Left ventricle myocardium inferior (tissue), 1 donor: ENCODE results near the gene MCL1. TPM values are rescaled to one million over a fixed set of nuclear protein-coding genes. Genes with fewer than 3 reads are reported as not detected.

Source experiments
- DNase-seq: peaks from one replicate; pipeline ENCODE4 v3.0.0-alpha.2; 2020
- H3K27ac ChIP-seq: fragments of 200-600 bp; replicated peaks from 2 replicates; pipeline ENCODE4 v1.8.0; 2021
- H3K27me3 ChIP-seq: fragments of 200-600 bp; 2 replicates; pipeline ENCODE4 v1.8.0; 2021; ENCODE audit warnings: low read depth
- H3K36me3 ChIP-seq: fragments of 200-600 bp; 2 replicates; pipeline ENCODE4 v1.8.0; 2021
- H3K4me1 ChIP-seq: fragments of 200-600 bp; 2 replicates; pipeline ENCODE4 v1.8.0; 2021
- H3K4me3 ChIP-seq: fragments of 200-600 bp; 2 replicates; pipeline ENCODE4 v1.8.0; 2021; ENCODE audit warnings: mild to moderate bottlenecking, moderate library complexity
- H3K9me3 ChIP-seq: fragments of 200-600 bp; replicated peaks from 2 replicates; pipeline ENCODE4 v1.8.0; 2021
- CTCF ChIP-seq: fragments of 200-600 bp; IDR thresholded peaks from 2 replicates; pipeline ENCODE4 v1.8.0; 2021; ENCODE audit warnings: antibody characterized with exemption, mild to moderate bottlenecking, borderline replicate concordance
- intact Hi-C: fragments of 100-400 bp; cut with micrococcal nuclease; formaldehyde crosslinking; loops from one replicate; pipeline ENCODE4 v1.11.0; 2022
- total RNA-seq: library from RNA; stranded (reverse); fragmentation: NEBNext Ultra II Directional; extraction: Animal tissue kit (Norgen Biotek cat#: 25700); gene quantifications from one replicate; pipeline ENCODE4 v1.2.1, GENCODE V29; 2021
- donor health status: DM: no; HTN: yes; CAD: no; lungs with severe emphysema.

The MCL1 gene
- total RNA-seq, 1 donor from 2014 or later = 97.0 TPM

- Histone ChIP-seq H3K9me3 (no peaks in the 10 kb centered on the region), H3K36me3 (peaks cover 20% of the 10 kb centered on the region), H3K4me3 (no peak overlapping the region), H3K27ac (peak overlapping the region; percentile 85), H3K27me3 (no peaks in the 10 kb centered on the region), H3K4me1 (peaks cover 66% of the 10 kb centered on the region)
- DNase-seq = no peak
- intact Hi-C loops = no loop called here
- TF ChIP-seq CTCF = no peak
Measured at GRCh38 chr1:150615346-150616201, 36.2 kb upstream of the MCL1 start.

GRCh38 chr1:150613061-150613920 lies 33.9 kb upstream of the MCL1 start:
- TF ChIP-seq CTCF = no peak
- peaks cover 60% of the 10 kb centered on the region for H3K4me1 ChIP-seq
- H3K4me3 ChIP-seq = peak overlapping the region; percentile 35
- H3K9me3 ChIP-seq = no peaks in the 10 kb centered on the region
- no peaks in the 10 kb centered on the region for H3K27me3 ChIP-seq
- no peak for DNase-seq
- H3K27ac ChIP-seq = peak overlapping the region; percentile 85
- H3K36me3 ChIP-seq = peaks cover 12% of the 10 kb centered on the region
- intact Hi-C loops = no loop called here

- Histone ChIP-seq H3K9me3 (no peaks in the 10 kb centered on the region), H3K27ac (peak overlapping the region; percentile 85), H3K4me3 (no peak overlapping the region), H3K4me1 (peaks cover 60% of the 10 kb centered on the region), H3K36me3 (peaks cover under 1% of the 10 kb centered on the region), H3K27me3 (no peaks in the 10 kb centered on the region)
- intact Hi-C loops = no loop called here
- TF ChIP-seq CTCF = no peak
- no peak for DNase-seq
Measured at GRCh38 chr1:150612014-150612345, 32.6 kb upstream of the MCL1 start.

GRCh38 chr1:150610576-150610975 lies 31.2 kb upstream of the MCL1 start:
- no peak for DNase-seq
- Histone ChIP-seq H3K36me3 (no peaks in the 10 kb centered on the region), H3K4me3 (no peak overlapping the region), H3K27ac (peak overlapping the region; percentile 85), H3K9me3 (no peaks in the 10 kb centered on the region), H3K27me3 (no peaks in the 10 kb centered on the region), H3K4me1 (peaks cover 60% of the 10 kb centered on the region)
- intact Hi-C loops = no loop called here
- no peak for TF ChIP-seq CTCF

- H3K4me3 ChIP-seq = no peak overlapping the region
- no peaks in the 10 kb centered on the region for H3K27me3 ChIP-seq
- no peaks in the 10 kb centered on the region for H3K36me3 ChIP-seq
- H3K27ac ChIP-seq = peak overlapping the region; percentile 85
- intact Hi-C loops = no loop called here
- no peaks in the 10 kb centered on the region for H3K9me3 ChIP-seq
- TF ChIP-seq CTCF = no peak
- DNase-seq = no peak
- peaks cover 64% of the 10 kb centered on the region for H3K4me1 ChIP-seq
Measured at GRCh38 chr1:150609732-150610131, 30.3 kb upstream of the MCL1 start.
